Esophagus squamous epithelium (tissue), 5 donors: ENCODE results near the gene TUT7. TPM values are rescaled to one million over a fixed set of nuclear protein-coding genes. Genes with fewer than 3 reads are reported as not detected.
"Not testable (repeated sequence)": the region's sequence is repeated elsewhere in the genome, so short reads cannot be mapped to it uniquely, and the experiment has no call there.

Source experiments
- DNase-seq: peaks from one replicate; lab custom pipeline; 2025; lab: John Stamatoyannopoulos, UW
- H3K27ac ChIP-seq, 4 donors: fragments of 200-600 bp; sonication (generic); one replicate each; pipeline ENCODE4 v1.5.1; 2016 to 2019; ENCODE audit warnings: mild to moderate bottlenecking in 1 of 4
- H3K27me3 ChIP-seq, 4 donors: fragments of 200-600 bp; sonication (generic); 1 replicate in 3 of 4; 2 replicates in 1 of 4; pipeline versions ENCODE4 v1.5.1 to v1.6.0; 2017 to 2021; ENCODE audit warnings: antibody characterized with exemption in 1 of 4
- H3K36me3 ChIP-seq, 3 donors: fragments of 200-600 bp; sonication (generic); one replicate each; pipeline ENCODE4 v1.5.1; 2016 to 2019
- H3K4me1 ChIP-seq, 3 donors: fragments of 200-600 bp; sonication (generic); one replicate each; pipeline ENCODE4 v1.5.1; 2017 to 2019
- H3K4me3 ChIP-seq, 4 donors: fragments of 200-600 bp; sonication (generic); 1 replicate in 3 of 4; 2 replicates in 1 of 4; pipeline ENCODE4 v1.5.1; 2016 to 2019; ENCODE audit warnings: mild to moderate bottlenecking in 2 of 4, moderate library complexity in 1 of 4
- H3K9me3 ChIP-seq, 3 donors: fragments of 200-600 bp; sonication (generic); one replicate each; pipeline ENCODE4 v1.5.1; 2016 to 2019
- POLR2A ChIP-seq, 4 donors: fragments of 450-650 bp; IDR thresholded peaks; one replicate each; pipeline ENCODE4 v1.6.1; 2017; ENCODE audit warnings: antibody characterized with exemption in 4 of 4, mild to moderate bottlenecking in 4 of 4, moderate library complexity in 3 of 4
- WGBS, 2 donors: methylation state at CpG; one replicate each; pipeline ENCODE4 v1.1.5; 2018; 5-methylcytosine and 5-hydroxymethylcytosine counted together
- intact Hi-C: fragments of 100-400 bp; cut with DNase I; formaldehyde crosslinking; loops from one replicate; pipeline ENCODE4 v1.15.0; 2022
- total RNA-seq, 4 donors: library from RNA; depleted of rRNA; stranded (reverse); fragments of >200 nt; gene quantifications; one replicate each; pipeline ENCODE4 v1.1.0, GENCODE V29; 2016
- TF ChIP-seq, protein P1 (sequence below), 6 experiments: fragments of 450-650 bp in 4 of 6; fragments of 200-600 bp in 2 of 6; sonication (generic) in 2 of 6; IDR thresholded peaks; one replicate each; pipeline ENCODE4 v1.5.1; 2016 to 2019; ENCODE audit warnings: antibody characterized with exemption in 6 of 6, mild to moderate bottlenecking in 4 of 6, moderate library complexity in 4 of 6
- donor health status: DM: yes; HTN: yes; CAD: no.

Gene TUT7
- total RNA-seq, 4 donors from 2014 or later, result 34.3 to 71.0 (median 54.9) TPM

DNA sequence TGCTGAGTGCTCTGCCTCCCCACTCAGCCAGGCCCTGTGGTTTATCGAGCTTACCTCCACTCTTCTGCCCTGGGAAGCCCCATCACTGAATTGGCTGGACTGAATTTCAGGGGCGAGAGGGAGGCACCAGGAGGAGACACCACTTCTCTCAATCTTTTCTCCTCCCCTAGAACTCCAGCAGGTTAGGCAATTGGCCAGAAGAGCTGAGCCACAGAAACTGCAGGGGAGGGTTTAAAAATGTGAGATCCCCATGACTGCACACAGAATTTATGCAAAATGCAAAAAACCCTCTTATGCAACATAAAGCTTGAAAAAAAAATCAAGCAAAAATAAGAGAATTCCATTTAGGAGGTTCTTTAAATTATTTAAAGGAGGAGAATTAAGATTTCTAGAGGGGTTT is 29.9 kb downstream of the TUT7 start:
- H3K4me1 ChIP-seq, result peaks cover 0 to 45% (median 0%) of the 10 kb centered on the region in 3 donors
- peak overlapping the region in 3 of 4 donors; percentile 22 to 34 (median 32) for H3K27ac ChIP-seq
- WGBS, 2 donors, result 40 to 60% methylated on average over 1 of the region's 2 CpGs
- H3K4me3 ChIP-seq, result no peak overlapping the region
- no peaks in the 10 kb centered on the region for H3K27me3 ChIP-seq
- H3K36me3 ChIP-seq, result peaks cover 22 to 100% (median 37%) of the 10 kb centered on the region in 3 donors
- no peak for DNase-seq
- no peaks in the 10 kb centered on the region for H3K9me3 ChIP-seq
- intact Hi-C loops, result no loop called here
- no peak for TF ChIP-seq POLR2A (IDR thresholded peaks at IDR 0.05)
- TF ChIP-seq, protein P1, sequence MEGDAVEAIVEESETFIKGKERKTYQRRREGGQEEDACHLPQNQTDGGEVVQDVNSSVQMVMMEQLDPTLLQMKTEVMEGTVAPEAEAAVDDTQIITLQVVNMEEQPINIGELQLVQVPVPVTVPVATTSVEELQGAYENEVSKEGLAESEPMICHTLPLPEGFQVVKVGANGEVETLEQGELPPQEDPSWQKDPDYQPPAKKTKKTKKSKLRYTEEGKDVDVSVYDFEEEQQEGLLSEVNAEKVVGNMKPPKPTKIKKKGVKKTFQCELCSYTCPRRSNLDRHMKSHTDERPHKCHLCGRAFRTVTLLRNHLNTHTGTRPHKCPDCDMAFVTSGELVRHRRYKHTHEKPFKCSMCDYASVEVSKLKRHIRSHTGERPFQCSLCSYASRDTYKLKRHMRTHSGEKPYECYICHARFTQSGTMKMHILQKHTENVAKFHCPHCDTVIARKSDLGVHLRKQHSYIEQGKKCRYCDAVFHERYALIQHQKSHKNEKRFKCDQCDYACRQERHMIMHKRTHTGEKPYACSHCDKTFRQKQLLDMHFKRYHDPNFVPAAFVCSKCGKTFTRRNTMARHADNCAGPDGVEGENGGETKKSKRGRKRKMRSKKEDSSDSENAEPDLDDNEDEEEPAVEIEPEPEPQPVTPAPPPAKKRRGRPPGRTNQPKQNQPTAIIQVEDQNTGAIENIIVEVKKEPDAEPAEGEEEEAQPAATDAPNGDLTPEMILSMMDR (IDR thresholded peaks at IDR 0.05), result no peak

DNA sequence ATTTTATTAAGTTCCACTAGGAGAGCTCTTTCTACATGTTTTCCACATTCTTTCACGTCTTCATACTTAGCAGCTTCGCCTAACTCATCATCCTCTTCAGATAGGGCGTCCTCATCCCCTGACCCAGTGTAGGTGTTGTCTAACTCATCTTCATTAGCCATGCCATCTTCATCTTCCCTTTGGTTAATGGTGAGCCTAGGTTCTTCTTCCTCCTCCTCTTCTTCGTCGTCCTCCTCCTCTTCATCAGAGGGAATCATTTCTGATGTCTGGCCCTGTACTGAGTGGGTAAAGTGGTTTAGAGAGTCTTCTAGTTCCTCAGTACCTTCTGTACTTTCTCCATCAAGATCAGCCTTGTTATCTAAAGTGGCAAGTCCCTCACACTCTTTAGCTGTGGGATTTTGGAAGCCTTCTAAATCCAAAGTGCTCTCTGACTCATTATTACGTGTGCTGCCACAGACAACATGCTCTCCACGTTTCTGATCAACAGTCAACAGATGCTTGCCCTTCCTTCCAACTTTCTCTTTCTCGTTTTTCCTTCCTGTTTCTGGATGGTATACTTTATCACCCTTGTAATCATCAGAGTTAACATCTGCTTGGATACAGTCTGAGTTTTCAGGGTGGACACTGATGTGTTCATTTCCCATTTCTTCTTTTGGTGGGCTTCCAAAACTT is 31.1 kb downstream of the TUT7 start:
- peaks cover 22 to 100% (median 45%) of the 10 kb centered on the region in 3 donors for H3K36me3 ChIP-seq
- 64 to 74% methylated on average over 8 of the region's 8 CpGs for WGBS, 2 donors

GRCh38 chr9:86321373-86321772 is 32.8 kb downstream of the TUT7 start:
- intact Hi-C loops, result no loop called here

More for the DNA sequence above, 31.1 kb downstream of the TUT7 start:
- peak overlapping the region in 3 of 4 donors; percentile 11 to 62 (median 34) for H3K27ac ChIP-seq
- TF ChIP-seq, protein P1 (IDR thresholded peaks at IDR 0.05), result no peak
- no peak for TF ChIP-seq POLR2A (IDR thresholded peaks at IDR 0.05)
- intact Hi-C loops, result no loop called here
- peaks cover 0 to 45% (median 0%) of the 10 kb centered on the region in 3 donors for H3K4me1 ChIP-seq
- H3K4me3 ChIP-seq, result no peak overlapping the region
- no peaks in the 10 kb centered on the region for H3K27me3 ChIP-seq
- H3K9me3 ChIP-seq, result no peaks in the 10 kb centered on the region
- DNase-seq, result no peak

DNA sequence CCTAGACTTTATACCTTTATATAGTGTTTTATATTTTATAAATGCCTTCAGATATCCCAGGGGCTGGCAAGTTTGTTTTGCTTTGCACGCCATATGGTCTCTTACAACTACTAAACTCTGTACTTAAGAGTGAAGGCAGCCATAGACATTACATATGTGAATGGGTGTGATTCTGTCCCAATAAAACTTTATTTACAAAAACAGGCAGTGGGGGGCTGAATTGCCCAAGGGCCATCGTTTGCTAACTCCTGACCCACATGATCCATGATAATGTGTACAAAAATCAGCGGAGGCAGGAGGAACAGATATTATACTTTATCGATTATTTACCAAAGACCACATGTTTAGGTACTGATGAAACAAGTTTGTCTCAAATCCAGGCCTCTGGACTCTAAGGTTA is 36.0 kb downstream of the TUT7 start:
- peaks cover 0 to 21% (median 0%) of the 10 kb centered on the region in 3 donors for H3K4me1 ChIP-seq

More at GRCh38 chr9:86321373-86321772, 32.8 kb downstream of the TUT7 start:
- 65 to 70% methylated on average over 5 of the region's 5 CpGs for WGBS, 2 donors
- H3K4me3 ChIP-seq, result no peak overlapping the region
- H3K4me1 ChIP-seq, result peaks cover 0 to 45% (median 0%) of the 10 kb centered on the region in 3 donors
- peaks cover 18 to 100% (median 33%) of the 10 kb centered on the region in 3 donors for H3K36me3 ChIP-seq
- H3K9me3 ChIP-seq, result no peaks in the 10 kb centered on the region
- TF ChIP-seq POLR2A (IDR thresholded peaks at IDR 0.05), result no peak
- TF ChIP-seq, protein P1 (IDR thresholded peaks at IDR 0.05), result no peak
- DNase-seq, result no peak
- no peaks in the 10 kb centered on the region for H3K27me3 ChIP-seq
- H3K27ac ChIP-seq, result peak overlapping the region in 1 of 4 donors; percentile 19

GRCh38 chr9:86315078-86315477 is 39.1 kb downstream of the TUT7 start:
- intact Hi-C loops, result no loop called here
- Histone ChIP-seq H3K36me3 (peaks cover 0 to 100% (median 45%) of the 10 kb centered on the region in 3 donors), H3K4me3 (no peak overlapping the region), H3K27me3 (no peaks in the 10 kb centered on the region), H3K27ac (no peak overlapping the region), H3K9me3 (no peaks in the 10 kb centered on the region), H3K4me1 (no peaks in the 10 kb centered on the region)
- no peak for DNase-seq
- 44 to 65% methylated on average over 2 of the region's 2 CpGs for WGBS, 2 donors
- TF ChIP-seq, protein P1 (IDR thresholded peaks at IDR 0.05), result no peak
- TF ChIP-seq POLR2A (IDR thresholded peaks at IDR 0.05), result no peak

More for the DNA sequence above, 36.0 kb downstream of the TUT7 start:
- 96 to 100% methylated on average over 4 of the region's 4 CpGs for whole genome bisulfite sequencing, 2 donors
- DNase-seq, result no peak
- H3K27ac ChIP-seq, result no peak overlapping the region
- H3K27me3 ChIP-seq, result no peaks in the 10 kb centered on the region
- no peak for TF ChIP-seq POLR2A (IDR thresholded peaks at IDR 0.05)
- TF ChIP-seq, protein P1 (IDR thresholded peaks at IDR 0.05), result no peak
- intact Hi-C loops, result no loop called here
- H3K9me3 ChIP-seq, result no peaks in the 10 kb centered on the region
- peaks cover 4 to 100% (median 31%) of the 10 kb centered on the region in 3 donors for H3K36me3 ChIP-seq
- no peak overlapping the region for H3K4me3 ChIP-seq

DNA sequence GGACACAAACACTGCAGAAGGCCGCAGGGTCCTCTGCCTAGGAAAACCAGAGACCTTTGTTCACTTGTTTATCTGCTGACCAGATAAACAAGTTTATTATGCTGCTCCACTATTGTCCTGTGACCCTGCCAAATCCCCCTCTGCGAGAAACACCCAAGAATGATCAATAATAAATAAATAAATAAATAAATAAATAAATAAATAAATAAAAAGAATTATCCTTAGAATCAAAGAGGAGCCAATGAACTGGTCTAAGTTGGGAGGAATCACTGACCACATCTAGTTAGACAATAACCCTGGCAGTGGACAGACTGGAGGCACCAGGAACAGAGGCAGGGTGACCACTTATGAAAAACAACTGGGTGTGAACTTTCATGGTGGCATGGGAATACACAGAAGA is 41.3 kb downstream of the TUT7 start:
- DNase-seq, intact Hi-C loops, H3K9me3 ChIP-seq, H3K4me1 ChIP-seq, H3K4me3 ChIP-seq, H3K27me3 ChIP-seq, H3K27ac ChIP-seq: not testable (repeated sequence)
- H3K36me3 ChIP-seq, result peaks cover 4 to 100% (median 33%) of the 10 kb centered on the region in 3 donors
- 100% methylated on average over 1 of the region's 2 CpGs; no CpG with 5 or more reads in 1 of the 2 donors for WGBS, 2 donors
